HG03469 (cell line): ENCODE measurements around the gene WDR12.
"Not testable (repeated sequence)": the region's sequence is repeated elsewhere in the genome, so short reads cannot be mapped to it uniquely, and the experiment has no call there.

ENCODE experiments used
- ATAC-seq: cut with Tn5 transposase; IDR thresholded peaks from one replicate; pipeline ENCODE4 v1.9.1; 2021; ENCODE audit warnings: mild to moderate bottlenecking, moderate library complexity, moderate number of reproducible peaks; ENCODE audit not compliant: unreplicated experiment

Gene WDR12

GRCh38 chr2:202911512-202912341, at the start of gene WDR12, which contains the start of gene CARF:
WDR12 (minus strand) TSS chr2:202911673; CDS start chr2:202911476, 197 bp downstream.
CARF (plus strand) TSS chr2:202912275; CDS start chr2:202941903, 29,628 bp downstream.
- ATAC-seq = peak; percentile 54

DNA sequence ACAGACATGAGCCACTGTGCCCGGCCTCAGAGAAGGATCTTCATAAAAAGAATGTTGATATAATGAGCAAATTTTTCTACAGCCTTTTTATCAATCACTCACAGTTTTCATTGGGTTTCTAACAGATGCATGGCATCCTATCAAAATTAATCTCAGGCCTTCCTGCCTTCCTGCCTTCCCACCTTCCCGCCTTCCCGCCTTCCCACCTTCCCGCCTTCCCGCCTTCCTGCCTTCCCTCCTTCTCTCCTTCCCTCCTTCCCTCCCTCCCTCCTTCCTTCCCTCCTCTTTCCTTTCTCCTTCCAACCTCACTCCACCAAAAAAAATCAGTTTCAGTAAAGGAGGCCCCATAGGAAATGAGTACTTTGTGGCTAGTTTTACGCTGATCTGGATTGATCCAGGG, 49.1 kb upstream of the WDR12 start:
- no peak for ATAC-seq

- no peak for ATAC-seq
Observed at GRCh38 chr2:202950592-202950991, 39.1 kb upstream of the WDR12 start.

- ATAC-seq = not testable (repeated sequence)
Observed at GRCh38 chr2:202949333-202949732, 37.9 kb upstream of the WDR12 start.

DNA sequence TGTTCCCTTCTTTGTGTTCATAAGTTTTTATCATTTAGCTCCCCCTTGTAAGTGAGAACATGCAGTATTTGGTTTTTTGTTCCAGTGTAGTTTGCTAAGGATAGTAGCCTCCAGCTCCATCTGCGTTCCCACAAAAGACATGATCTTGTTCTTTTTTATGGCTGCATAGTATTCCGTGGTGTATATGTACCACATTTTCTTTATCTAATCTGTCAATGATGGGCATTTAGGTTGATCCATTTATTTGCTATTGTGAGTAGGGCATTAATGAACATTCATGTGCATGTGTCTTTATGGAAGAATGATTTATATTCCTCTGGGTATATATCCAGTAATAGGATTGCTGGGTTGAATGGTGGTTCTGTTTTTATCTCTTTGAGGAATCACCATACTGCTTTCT, 34.0 kb upstream of the WDR12 start:
- ATAC-seq = no peak

DNA sequence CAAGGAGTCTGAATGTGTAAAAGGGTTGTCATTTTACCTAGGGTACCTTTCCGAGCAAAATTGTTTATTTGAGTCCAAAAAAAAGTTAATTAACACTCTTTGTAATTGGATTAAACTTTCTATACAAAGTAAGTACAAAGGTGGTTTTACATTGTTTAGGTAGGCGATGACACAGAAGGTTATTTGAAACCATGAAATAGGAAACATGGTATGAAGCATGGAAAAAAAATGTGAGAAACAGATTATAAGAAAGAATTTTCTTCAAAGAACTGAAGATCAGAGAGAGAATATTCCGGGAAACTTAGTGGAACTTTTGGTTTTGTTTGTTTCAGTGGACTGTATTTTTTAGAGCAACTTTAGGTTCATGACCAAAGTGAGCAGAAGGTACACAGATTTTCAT, 33.3 kb upstream of the WDR12 start:
- ATAC-seq = no peak

DNA sequence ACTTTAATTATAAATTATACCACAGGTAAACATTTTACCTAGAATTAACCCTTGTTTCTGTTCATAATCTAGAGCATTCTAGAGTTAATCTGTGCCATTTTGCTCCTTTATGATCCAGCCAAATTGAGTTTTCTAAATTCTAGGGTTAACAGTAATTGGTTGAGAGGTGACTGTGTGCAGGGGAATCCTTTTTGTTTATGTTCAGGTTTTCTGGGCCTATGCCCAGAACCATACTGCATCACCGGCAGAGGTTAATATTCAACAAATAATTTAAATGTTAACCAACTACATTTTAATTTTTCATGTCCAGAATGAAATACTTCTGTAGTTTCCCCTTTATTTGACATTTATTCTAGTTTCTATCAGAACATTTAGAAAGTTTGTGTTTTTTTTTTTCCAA, 32.9 kb upstream of the WDR12 start:
- no peak for ATAC-seq

- no peak for ATAC-seq
Observed at GRCh38 chr2:202941771-202942170, 30.3 kb upstream of the WDR12 start.

DNA sequence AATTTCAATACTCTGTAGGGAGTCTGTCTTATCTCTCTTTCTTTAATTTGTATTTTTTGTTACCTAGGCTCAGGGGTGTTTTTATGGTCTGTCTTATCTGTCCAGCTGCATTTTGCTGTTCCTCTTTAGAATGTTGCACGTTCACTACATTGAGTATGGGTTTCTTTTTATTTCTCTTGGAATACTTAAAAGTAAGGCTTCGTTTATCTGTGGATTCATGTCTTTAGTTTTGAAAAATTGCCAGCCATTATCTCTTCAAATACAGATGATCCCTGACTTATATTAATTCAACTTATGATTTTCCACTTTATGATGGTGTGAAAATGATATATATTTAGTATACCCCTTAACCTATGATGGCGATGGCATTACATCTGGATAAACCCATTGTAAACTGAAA, 27.5 kb upstream of the WDR12 start:
- no peak for ATAC-seq

- no peak for ATAC-seq
Observed at GRCh38 chr2:202934456-202934855, 23.0 kb upstream of the WDR12 start.

DNA sequence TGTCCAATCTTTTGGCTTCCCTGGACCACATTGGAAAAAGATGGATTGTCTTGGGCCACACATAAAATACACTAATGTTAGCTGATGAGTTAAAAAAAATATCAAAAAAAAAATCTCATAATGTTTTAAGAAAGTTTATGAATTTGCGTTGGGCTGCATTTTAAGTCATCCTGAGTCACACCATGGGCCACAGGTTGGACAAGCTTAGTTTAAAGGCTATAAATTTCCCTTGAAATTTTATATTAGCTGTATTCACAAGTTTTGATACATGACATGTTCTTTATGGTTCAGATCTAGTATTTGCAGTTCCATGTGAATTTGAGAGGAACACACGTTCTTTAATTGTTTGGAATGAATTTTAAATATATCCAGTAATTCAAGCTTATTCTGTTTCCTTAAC, 22.5 kb upstream of the WDR12 start:
- no peak for ATAC-seq

DNA sequence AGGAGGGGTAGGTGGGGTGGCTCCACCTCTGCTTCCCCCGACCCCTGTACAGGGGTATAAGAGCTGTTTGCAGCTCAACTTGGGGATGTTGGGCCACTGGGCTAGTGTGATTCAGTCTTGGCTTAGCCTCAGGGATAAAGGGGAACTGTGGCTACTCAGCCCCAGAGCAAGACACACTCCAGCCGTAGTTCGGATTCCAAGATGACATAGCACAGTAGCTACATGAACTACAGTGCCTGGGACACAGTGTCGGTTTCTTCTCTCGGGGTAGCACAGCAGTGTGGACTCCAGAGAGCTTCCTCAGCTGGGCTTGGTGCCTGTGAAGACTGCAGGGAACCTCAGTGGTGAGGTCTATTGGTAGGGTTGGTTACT, 21.7 kb upstream of the WDR12 start:
- no peak for ATAC-seq

DNA sequence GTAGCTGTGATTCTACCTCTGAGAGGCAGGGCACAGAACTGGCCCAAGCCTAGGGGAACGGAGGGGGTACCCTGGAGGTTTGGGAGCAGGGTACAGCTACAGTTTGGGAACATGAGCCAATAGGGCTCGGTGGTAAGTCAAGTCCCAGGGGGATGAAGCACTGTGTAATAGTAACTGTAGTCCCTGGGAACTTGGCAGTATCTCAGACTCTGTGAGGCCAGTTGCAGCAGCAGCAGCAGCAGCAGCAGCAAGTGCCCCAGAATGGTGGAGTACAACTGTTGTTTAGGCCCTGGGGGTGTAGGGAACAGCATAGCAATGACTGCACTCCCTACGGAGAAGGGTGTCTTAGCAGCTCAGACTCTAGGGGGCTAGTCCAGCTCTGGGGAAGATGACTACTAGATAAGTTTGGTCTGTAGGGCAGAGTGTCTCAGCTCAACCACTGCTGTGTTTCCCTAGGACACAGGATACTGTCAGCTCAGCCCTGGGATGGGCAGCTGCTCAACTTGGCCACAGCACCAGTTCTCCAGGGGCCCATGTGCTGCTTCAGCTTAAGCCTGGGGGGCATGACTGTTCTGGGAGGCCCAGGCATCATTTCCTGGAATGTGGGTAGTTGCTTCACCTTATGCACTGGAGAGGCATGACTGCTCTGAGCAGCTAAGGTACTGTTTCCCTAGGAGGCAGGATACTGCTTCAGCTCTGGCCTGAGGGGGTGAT, 21.1 kb upstream of the WDR12 start:
- no peak for ATAC-seq

GRCh38 chr2:202918860-202919259, 7.4 kb upstream of the WDR12 start:
- no peak for ATAC-seq

- peak; percentile 39 for ATAC-seq
Observed at GRCh38 chr2:202912342-202913201, 1.1 kb upstream of the WDR12 start.

GRCh38 chr2:202911203-202911511, 316 bp downstream of the WDR12 start:
- ATAC-seq = peak; percentile 1

DNA sequence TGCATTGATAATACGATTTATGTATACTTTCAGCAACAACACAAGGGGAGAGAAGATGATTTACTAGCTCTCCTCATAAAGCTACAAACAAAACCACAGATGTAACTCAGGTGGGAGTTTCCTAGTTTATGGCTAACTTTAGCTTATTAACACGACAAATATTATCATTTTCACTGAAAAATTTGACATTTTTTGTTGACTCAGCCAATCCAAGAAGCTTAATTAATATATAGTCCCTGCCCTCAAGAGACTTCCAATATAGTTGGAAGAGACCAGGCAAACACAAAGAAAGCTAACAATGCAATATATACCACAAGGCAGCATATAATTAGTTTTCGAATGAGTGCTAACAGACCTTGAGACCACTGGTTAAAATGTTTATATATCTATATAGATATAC, 775 bp downstream of the WDR12 start:
- no peak for ATAC-seq

DNA sequence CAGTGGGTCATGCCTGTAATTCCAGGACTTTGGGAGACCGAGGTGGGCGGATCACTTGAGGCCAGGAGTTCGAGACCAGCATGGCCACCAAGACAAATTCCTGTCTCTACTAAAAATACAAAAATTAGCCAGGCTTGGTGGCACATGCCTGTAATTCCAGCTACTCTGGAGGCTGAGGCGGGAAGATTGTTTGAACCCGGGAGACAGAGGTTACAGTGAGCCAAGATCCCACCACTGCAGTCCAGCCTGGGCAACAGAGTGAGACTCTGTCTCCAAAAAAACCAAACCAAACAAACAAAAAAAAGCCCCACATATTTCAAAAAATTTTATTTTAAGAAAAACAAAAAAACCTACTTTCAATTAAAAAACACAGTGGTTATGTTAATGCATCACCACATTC, 1.2 kb downstream of the WDR12 start:
- not testable (repeated sequence) for ATAC-seq

DNA sequence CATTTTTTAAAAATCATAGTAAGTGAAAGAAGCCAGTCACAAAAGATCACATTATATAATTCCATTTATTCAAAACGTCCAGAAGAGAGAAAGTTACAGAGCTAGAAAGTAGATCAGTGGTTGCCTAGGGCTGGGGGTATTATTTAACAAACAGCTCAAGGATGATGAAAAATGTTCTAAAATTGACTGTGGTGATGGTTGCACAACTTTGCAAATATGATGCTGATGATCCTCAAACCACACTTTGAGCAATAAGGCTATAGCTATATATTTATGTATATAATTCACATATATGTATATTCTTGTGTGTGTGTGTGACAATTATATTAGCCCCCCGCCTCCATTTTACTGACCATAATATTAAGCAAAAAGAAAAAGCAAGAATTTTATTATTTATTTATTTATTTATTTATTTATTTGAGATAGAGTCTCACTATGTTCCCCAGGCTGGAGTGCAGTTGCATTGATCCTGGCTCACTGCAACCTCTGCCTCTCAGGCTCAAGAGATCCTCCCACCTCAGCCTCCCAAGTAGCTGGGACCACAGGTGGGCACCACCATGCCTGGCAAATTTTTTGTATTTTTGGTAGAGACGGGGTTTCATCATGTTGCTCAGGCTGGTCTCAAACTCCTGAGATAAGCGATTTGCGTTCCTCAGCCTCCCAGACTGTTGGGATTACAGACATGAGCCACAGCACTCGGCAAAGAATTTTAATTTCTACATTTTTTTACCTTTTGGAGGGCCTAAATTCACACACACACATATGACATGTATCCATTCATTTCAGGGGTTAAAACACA, 1.9 kb downstream of the WDR12 start:
- ATAC-seq = no peak

- ATAC-seq = no peak
Observed at GRCh38 chr2:202908186-202908585, 3.3 kb downstream of the WDR12 start.

DNA sequence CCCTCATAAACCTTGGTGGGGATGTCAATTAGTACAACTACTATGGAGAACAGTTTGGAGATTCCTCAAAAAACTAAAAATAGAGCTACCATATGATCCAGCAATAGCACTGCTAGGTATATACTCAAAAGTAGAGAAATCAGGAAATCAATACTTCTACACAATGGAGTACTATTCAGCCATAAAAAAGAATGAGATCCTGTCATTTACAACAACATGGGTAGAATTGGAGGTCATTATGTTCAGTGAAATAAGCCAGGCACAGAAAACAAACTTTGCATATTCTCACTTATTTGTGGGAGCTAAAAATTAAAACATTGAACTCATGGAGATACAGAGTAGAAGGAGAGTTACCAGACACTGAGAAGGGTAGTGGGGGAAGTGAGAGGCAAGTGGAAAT, 6.0 kb downstream of the WDR12 start:
- not testable (repeated sequence) for ATAC-seq
